Left ventricle myocardium inferior (tissue), 1 donor: ENCODE results near the gene PTH1R. TPM values are rescaled to one million over a fixed set of nuclear protein-coding genes. Genes with fewer than 3 reads are reported as not detected.

ENCODE experiments used
- DNase-seq: peaks from one replicate; pipeline ENCODE4 v3.0.0-alpha.2; 2020
- H3K27ac ChIP-seq: fragments of 200-600 bp; replicated peaks from 2 replicates; pipeline ENCODE4 v1.8.0; 2021
- H3K27me3 ChIP-seq: fragments of 200-600 bp; 2 replicates; pipeline ENCODE4 v1.8.0; 2021; ENCODE audit warnings: low read depth
- H3K36me3 ChIP-seq: fragments of 200-600 bp; 2 replicates; pipeline ENCODE4 v1.8.0; 2021
- H3K4me1 ChIP-seq: fragments of 200-600 bp; 2 replicates; pipeline ENCODE4 v1.8.0; 2021
- H3K4me3 ChIP-seq: fragments of 200-600 bp; 2 replicates; pipeline ENCODE4 v1.8.0; 2021; ENCODE audit warnings: mild to moderate bottlenecking, moderate library complexity
- H3K9me3 ChIP-seq: fragments of 200-600 bp; replicated peaks from 2 replicates; pipeline ENCODE4 v1.8.0; 2021
- intact Hi-C: fragments of 100-400 bp; cut with micrococcal nuclease; formaldehyde crosslinking; loops from one replicate; pipeline ENCODE4 v1.11.0; 2022
- total RNA-seq: library from RNA; stranded (reverse); fragmentation: NEBNext Ultra II Directional; extraction: Animal tissue kit (Norgen Biotek cat#: 25700); gene quantifications from one replicate; pipeline ENCODE4 v1.2.1, GENCODE V29; 2021
- TF ChIP-seq, protein P1 (sequence below): fragments of 200-600 bp; IDR thresholded peaks from 2 replicates; pipeline ENCODE4 v1.8.0; 2021; ENCODE audit warnings: antibody characterized with exemption, mild to moderate bottlenecking, borderline replicate concordance
- donor health status: DM: no; HTN: yes; CAD: no; lungs with severe emphysema.

PTH1R gene
- total RNA-seq, 1 donor from 2014 or later, result 6.4 TPM

DNA sequence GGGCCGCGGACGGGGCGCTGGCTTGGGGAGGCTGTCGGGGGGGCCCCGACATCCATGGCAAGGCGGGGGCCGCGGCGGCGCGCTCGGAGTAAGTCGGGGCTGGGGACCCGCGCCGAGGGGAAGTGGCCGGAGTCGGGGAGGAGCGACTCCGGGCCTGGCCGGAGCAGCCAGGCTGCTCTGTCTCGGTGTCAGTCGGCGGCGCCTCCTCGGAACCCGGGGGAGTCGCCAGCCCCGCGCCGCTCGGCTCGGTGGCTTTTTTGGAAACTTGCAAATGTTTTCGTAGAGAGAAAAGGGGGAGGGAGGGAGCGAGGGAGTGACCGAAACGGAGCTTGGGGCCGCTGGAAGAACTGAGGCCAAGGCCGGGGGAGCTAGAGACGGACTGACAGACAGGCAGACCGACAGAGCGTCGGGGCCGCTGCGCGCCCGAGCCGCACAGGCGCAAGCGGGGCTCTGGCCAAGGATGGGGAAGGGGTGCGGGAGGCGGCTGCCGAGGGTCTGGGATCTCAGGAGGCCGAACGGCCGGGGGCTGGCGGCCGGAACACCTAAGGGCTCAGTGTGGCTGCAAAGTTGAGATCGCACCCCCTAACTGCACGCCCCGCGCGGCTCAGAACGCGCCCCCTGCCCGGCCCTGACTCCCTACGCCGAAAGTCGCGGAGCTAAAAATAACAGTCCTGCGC, 5.0 kb downstream of the PTH1R start:
- Histone ChIP-seq H3K4me3 (peak overlapping the region; percentile 76), H3K27me3 (peaks cover 43% of the 10 kb centered on the region), H3K4me1 (peaks cover 52% of the 10 kb centered on the region), H3K27ac (peak overlapping the region; percentile 85), H3K36me3 (no peaks in the 10 kb centered on the region), H3K9me3 (no peaks in the 10 kb centered on the region)
- TF ChIP-seq, protein P1, sequence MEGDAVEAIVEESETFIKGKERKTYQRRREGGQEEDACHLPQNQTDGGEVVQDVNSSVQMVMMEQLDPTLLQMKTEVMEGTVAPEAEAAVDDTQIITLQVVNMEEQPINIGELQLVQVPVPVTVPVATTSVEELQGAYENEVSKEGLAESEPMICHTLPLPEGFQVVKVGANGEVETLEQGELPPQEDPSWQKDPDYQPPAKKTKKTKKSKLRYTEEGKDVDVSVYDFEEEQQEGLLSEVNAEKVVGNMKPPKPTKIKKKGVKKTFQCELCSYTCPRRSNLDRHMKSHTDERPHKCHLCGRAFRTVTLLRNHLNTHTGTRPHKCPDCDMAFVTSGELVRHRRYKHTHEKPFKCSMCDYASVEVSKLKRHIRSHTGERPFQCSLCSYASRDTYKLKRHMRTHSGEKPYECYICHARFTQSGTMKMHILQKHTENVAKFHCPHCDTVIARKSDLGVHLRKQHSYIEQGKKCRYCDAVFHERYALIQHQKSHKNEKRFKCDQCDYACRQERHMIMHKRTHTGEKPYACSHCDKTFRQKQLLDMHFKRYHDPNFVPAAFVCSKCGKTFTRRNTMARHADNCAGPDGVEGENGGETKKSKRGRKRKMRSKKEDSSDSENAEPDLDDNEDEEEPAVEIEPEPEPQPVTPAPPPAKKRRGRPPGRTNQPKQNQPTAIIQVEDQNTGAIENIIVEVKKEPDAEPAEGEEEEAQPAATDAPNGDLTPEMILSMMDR, result no peak
- intact Hi-C loops, result no loop called here
- DNase-seq, result no peak

DNA sequence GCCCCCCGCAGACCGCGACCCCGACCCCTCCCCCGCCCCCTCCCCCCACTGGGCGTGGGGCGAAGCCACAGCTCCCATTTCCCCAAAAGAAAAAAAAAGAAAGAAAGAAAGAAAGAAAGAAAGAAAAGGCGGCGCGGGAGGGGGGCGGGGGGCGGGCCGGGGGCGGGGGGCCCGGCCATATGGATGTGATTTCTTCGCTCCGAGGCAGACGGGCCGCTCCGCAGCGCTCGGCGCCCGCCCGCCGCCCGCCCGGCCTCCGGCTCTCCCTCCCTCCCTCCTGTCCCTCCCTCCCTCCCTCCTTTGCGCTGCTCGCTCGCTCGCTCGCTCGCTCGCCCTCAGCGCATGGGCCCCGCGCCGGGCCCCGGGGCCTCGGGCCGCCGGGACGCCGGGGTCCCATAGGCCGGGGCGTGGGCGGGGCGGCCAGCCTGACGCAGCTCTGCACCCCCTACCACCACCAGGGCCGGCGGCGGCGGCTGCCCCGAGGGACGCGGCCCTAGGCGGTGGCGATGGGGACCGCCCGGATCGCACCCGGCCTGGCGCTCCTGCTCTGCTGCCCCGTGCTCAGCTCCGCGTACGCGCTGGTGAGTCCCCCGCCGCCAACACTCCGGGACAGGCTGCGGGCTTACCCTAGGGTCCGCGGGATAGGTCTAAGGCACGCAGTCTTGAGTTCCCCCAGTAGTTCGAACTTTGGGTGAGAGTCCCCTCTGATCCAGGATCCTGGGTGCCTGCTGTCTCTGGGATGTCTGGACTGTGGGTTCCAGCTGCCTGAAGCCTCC, 5.7 kb downstream of the PTH1R start:
- Histone ChIP-seq H3K27ac (peak overlapping the region; percentile 85), H3K4me3 (peak overlapping the region; percentile 76), H3K27me3 (peaks cover 43% of the 10 kb centered on the region), H3K4me1 (peaks cover 45% of the 10 kb centered on the region), H3K36me3 (no peaks in the 10 kb centered on the region), H3K9me3 (no peaks in the 10 kb centered on the region)
- intact Hi-C loops, result no loop called here
- TF ChIP-seq, protein P1, result no peak
- DNase-seq, result no peak

DNA sequence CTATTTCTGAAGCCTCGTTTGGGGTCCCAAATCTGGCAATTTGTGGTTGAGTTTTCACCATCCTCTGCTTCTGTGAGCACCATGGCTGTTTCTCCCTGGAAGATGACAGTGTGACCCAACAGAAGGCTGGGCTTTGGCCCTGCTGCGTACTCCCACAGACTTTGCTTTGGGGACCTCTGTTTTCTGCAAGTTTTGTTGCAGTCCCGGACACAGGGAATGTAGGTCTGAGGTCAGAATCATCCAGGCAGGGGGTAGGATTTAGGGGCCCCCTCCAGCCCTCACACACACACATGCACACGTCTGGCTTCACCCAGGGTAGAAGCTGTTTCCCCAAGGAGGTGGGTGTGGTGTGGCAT, 6.3 kb downstream of the PTH1R start:
- intact Hi-C loops, result no loop called here

DNA sequence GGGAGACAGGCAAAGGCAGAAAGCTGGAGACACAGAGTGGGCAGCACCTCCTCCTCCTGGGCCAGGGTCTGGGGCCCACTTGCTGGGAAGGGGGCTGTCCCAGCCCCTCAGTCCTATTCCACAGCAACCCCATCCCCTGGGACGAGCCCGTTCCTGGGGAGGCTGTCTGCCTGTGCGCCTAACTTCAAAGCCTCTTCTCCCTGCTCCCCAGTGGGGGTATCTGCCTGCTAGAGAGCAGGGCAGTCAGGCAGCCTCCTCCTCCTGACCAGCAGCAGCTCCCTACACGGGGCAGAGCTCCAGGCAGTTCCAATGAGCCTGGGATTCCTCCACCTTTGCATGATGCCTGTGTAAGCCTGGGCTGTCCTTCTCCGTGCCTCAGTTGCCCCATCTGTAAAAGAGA, 6.9 kb downstream of the PTH1R start:
- TF ChIP-seq, protein P1, result no peak
- Histone ChIP-seq H3K36me3 (no peaks in the 10 kb centered on the region), H3K9me3 (no peaks in the 10 kb centered on the region), H3K27ac (peak overlapping the region; percentile 85), H3K4me1 (peaks cover 44% of the 10 kb centered on the region), H3K27me3 (peaks cover 43% of the 10 kb centered on the region), H3K4me3 (peak overlapping the region; percentile 76)
- no peak for DNase-seq
- intact Hi-C loops, result no loop called here

More for the DNA sequence above, 6.3 kb downstream of the PTH1R start:
- DNase-seq, result no peak
- Histone ChIP-seq H3K4me3 (peak overlapping the region; percentile 76), H3K27me3 (peaks cover 43% of the 10 kb centered on the region), H3K27ac (peak overlapping the region; percentile 85), H3K4me1 (peaks cover 42% of the 10 kb centered on the region), H3K9me3 (no peaks in the 10 kb centered on the region), H3K36me3 (no peaks in the 10 kb centered on the region)
- TF ChIP-seq, protein P1, result no peak

DNA sequence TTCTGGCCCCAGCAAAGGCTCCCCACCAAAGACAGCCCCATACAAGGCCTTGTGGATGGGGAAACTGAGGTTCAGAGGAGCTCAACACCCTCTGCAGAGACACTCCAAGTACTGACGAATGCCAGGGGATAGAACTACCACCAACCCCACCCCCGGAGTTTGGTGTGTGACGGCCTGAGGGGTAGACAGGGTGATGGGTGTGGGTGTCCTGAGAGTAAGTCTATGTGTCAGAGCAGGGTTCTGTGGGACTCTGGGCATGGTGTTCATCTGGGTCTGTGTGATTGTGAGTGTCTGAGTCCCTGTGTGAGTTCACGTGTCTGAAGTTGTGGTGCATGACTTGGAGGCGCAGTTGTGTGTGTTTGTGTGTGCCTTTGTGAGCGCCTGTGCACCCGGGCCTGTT, 7.4 kb downstream of the PTH1R start:
- H3K4me3 ChIP-seq, result peak overlapping the region; percentile 76
- H3K27me3 ChIP-seq, result peaks cover 43% of the 10 kb centered on the region

More for the DNA sequence above, 7.4 kb downstream of the PTH1R start:
- no peak overlapping the region for H3K27ac ChIP-seq
- no peaks in the 10 kb centered on the region for H3K36me3 ChIP-seq
- H3K9me3 ChIP-seq, result no peaks in the 10 kb centered on the region
- TF ChIP-seq, protein P1, result no peak
- intact Hi-C loops, result no loop called here
- H3K4me1 ChIP-seq, result peaks cover 44% of the 10 kb centered on the region
- no peak for DNase-seq
